ENCODE data around the gene SCUBE1.

GRCh38 chr22:43277987-43278601, 65.1 kb downstream of the SCUBE1 start:
- TF ChIP-seq POLR2A (IDR thresholded peaks at IDR 0.05; ENCODE audit: low read depth) (no peak), CTCF (IDR thresholded peaks at IDR 0.05) (no peak), EP300 (IDR thresholded peaks at IDR 0.05) (no peak)
